Measurements from ENCODE around the gene KIAA1755. TPM values are rescaled to one million over a fixed set of nuclear protein-coding genes. Genes with fewer than 3 reads are reported as not detected.
A peak's percentile ranks its signal among the peaks of the same experiment; 100 is the strongest.

KIAA1755 gene
- total and polyA plus RNA-seq, 9 of the 15 experiments (the other 6 are each of a cell fraction or from before 2014, with no cell fraction given), result not detected

DNA sequence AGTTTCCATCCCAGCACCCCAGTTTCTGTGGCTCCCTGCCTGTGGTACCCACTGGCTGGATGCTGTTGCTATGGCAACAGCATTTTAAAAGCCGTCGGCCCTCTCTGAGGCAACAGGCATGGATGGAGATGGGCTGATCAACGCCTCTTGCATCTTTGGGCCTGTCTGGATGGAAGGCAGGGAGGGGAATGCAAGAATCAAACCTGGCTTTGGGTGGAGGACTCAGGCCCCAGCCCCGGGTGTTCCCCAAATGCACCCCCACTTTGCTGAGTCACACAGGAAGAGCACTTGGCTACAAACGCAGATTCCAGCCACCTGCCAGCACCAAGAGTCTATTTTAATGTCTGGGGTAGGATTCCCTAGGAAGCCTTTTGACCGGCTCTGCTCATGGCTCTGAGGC lies 49.8 kb downstream of the KIAA1755 start (continued):
- TF ChIP-seq, protein P1, sequence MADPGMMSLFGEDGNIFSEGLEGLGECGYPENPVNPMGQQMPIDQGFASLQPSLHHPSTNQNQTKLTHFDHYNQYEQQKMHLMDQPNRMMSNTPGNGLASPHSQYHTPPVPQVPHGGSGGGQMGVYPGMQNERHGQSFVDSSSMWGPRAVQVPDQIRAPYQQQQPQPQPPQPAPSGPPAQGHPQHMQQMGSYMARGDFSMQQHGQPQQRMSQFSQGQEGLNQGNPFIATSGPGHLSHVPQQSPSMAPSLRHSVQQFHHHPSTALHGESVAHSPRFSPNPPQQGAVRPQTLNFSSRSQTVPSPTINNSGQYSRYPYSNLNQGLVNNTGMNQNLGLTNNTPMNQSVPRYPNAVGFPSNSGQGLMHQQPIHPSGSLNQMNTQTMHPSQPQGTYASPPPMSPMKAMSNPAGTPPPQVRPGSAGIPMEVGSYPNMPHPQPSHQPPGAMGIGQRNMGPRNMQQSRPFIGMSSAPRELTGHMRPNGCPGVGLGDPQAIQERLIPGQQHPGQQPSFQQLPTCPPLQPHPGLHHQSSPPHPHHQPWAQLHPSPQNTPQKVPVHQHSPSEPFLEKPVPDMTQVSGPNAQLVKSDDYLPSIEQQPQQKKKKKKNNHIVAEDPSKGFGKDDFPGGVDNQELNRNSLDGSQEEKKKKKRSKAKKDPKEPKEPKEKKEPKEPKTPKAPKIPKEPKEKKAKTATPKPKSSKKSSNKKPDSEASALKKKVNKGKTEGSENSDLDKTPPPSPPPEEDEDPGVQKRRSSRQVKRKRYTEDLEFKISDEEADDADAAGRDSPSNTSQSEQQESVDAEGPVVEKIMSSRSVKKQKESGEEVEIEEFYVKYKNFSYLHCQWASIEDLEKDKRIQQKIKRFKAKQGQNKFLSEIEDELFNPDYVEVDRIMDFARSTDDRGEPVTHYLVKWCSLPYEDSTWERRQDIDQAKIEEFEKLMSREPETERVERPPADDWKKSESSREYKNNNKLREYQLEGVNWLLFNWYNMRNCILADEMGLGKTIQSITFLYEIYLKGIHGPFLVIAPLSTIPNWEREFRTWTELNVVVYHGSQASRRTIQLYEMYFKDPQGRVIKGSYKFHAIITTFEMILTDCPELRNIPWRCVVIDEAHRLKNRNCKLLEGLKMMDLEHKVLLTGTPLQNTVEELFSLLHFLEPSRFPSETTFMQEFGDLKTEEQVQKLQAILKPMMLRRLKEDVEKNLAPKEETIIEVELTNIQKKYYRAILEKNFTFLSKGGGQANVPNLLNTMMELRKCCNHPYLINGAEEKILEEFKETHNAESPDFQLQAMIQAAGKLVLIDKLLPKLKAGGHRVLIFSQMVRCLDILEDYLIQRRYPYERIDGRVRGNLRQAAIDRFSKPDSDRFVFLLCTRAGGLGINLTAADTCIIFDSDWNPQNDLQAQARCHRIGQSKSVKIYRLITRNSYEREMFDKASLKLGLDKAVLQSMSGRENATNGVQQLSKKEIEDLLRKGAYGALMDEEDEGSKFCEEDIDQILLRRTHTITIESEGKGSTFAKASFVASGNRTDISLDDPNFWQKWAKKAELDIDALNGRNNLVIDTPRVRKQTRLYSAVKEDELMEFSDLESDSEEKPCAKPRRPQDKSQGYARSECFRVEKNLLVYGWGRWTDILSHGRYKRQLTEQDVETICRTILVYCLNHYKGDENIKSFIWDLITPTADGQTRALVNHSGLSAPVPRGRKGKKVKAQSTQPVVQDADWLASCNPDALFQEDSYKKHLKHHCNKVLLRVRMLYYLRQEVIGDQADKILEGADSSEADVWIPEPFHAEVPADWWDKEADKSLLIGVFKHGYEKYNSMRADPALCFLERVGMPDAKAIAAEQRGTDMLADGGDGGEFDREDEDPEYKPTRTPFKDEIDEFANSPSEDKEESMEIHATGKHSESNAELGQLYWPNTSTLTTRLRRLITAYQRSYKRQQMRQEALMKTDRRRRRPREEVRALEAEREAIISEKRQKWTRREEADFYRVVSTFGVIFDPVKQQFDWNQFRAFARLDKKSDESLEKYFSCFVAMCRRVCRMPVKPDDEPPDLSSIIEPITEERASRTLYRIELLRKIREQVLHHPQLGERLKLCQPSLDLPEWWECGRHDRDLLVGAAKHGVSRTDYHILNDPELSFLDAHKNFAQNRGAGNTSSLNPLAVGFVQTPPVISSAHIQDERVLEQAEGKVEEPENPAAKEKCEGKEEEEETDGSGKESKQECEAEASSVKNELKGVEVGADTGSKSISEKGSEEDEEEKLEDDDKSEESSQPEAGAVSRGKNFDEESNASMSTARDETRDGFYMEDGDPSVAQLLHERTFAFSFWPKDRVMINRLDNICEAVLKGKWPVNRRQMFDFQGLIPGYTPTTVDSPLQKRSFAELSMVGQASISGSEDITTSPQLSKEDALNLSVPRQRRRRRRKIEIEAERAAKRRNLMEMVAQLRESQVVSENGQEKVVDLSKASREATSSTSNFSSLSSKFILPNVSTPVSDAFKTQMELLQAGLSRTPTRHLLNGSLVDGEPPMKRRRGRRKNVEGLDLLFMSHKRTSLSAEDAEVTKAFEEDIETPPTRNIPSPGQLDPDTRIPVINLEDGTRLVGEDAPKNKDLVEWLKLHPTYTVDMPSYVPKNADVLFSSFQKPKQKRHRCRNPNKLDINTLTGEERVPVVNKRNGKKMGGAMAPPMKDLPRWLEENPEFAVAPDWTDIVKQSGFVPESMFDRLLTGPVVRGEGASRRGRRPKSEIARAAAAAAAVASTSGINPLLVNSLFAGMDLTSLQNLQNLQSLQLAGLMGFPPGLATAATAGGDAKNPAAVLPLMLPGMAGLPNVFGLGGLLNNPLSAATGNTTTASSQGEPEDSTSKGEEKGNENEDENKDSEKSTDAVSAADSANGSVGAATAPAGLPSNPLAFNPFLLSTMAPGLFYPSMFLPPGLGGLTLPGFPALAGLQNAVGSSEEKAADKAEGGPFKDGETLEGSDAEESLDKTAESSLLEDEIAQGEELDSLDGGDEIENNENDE (IDR thresholded peaks at IDR 0.05; ENCODE audit: low read depth, low read length), result no peak
- TF ChIP-seq, protein P2, sequence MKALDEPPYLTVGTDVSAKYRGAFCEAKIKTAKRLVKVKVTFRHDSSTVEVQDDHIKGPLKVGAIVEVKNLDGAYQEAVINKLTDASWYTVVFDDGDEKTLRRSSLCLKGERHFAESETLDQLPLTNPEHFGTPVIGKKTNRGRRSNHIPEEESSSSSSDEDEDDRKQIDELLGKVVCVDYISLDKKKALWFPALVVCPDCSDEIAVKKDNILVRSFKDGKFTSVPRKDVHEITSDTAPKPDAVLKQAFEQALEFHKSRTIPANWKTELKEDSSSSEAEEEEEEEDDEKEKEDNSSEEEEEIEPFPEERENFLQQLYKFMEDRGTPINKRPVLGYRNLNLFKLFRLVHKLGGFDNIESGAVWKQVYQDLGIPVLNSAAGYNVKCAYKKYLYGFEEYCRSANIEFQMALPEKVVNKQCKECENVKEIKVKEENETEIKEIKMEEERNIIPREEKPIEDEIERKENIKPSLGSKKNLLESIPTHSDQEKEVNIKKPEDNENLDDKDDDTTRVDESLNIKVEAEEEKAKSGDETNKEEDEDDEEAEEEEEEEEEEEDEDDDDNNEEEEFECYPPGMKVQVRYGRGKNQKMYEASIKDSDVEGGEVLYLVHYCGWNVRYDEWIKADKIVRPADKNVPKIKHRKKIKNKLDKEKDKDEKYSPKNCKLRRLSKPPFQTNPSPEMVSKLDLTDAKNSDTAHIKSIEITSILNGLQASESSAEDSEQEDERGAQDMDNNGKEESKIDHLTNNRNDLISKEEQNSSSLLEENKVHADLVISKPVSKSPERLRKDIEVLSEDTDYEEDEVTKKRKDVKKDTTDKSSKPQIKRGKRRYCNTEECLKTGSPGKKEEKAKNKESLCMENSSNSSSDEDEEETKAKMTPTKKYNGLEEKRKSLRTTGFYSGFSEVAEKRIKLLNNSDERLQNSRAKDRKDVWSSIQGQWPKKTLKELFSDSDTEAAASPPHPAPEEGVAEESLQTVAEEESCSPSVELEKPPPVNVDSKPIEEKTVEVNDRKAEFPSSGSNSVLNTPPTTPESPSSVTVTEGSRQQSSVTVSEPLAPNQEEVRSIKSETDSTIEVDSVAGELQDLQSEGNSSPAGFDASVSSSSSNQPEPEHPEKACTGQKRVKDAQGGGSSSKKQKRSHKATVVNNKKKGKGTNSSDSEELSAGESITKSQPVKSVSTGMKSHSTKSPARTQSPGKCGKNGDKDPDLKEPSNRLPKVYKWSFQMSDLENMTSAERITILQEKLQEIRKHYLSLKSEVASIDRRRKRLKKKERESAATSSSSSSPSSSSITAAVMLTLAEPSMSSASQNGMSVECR (CRISPR knock-in tag; IDR thresholded peaks at IDR 0.05), result no peak
- TF ChIP-seq ZNF197 (CRISPR knock-in tag; IDR thresholded peaks at IDR 0.05; ENCODE audit: low read depth) (no peak), ZNF316 (IDR thresholded peaks at IDR 0.05) (0 out of 2 replicates have a peak, but pooled peaks have one; percentile 32), RFX5 (IDR thresholded peaks at IDR 0.05; ENCODE audit: low read depth, low read length) (no peak), ZNF764 (CRISPR knock-in tag; IDR thresholded peaks at IDR 0.05; ENCODE audit: low read depth) (no peak)
- TF ChIP-seq, protein P3, sequence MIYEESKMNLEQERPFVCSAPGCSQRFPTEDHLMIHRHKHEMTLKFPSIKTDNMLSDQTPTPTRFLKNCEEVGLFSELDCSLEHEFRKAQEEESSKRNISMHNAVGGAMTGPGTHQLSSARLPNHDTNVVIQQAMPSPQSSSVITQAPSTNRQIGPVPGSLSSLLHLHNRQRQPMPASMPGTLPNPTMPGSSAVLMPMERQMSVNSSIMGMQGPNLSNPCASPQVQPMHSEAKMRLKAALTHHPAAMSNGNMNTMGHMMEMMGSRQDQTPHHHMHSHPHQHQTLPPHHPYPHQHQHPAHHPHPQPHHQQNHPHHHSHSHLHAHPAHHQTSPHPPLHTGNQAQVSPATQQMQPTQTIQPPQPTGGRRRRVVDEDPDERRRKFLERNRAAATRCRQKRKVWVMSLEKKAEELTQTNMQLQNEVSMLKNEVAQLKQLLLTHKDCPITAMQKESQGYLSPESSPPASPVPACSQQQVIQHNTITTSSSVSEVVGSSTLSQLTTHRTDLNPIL (CRISPR knock-in tag; IDR thresholded peaks at IDR 0.05), result no peak
- TF ChIP-seq, protein P4, sequence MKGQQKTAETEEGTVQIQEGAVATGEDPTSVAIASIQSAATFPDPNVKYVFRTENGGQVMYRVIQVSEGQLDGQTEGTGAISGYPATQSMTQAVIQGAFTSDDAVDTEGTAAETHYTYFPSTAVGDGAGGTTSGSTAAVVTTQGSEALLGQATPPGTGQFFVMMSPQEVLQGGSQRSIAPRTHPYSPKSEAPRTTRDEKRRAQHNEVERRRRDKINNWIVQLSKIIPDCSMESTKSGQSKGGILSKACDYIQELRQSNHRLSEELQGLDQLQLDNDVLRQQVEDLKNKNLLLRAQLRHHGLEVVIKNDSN (CRISPR knock-in tag; IDR thresholded peaks at IDR 0.05), result no peak

Measured in K562 (cell line).